ENCODE data around the gene APRT. TPM values are rescaled to one million over a fixed set of nuclear protein-coding genes. Genes with fewer than 3 reads are reported as not detected.

Gene APRT
- total RNA-seq, 4 donors from 2014 or later: 60.6 to 141 (median 98.6) TPM

- Histone ChIP-seq H3K27me3 (no peaks in the 10 kb centered on the region), H3K36me3 (peaks cover 0 to 28% (median 24%) of the 10 kb centered on the region in 4 donors), H3K9me3 (no peaks in the 10 kb centered on the region), H3K27ac (replicated peaks in 1 of 4) (peak overlapping the region; percentile 86 to 97 (median 92)), H3K4me1 (peaks cover 26 to 45% (median 40%) of the 10 kb centered on the region in 4 donors), H3K4me3 (peak overlapping the region; percentile 77 to 90 (median 81))
- DNase-seq (ENCODE audit: extremely low spot score): no peak
- intact Hi-C loops (cut with DNase I): loop anchor here (10.0 kb wide), 1 partner anchor 364 kb away; the partner anchor contains the start of gene CDH15
- 16% methylated on average over 5 of the region's 12 CpGs for WGBS
- TF ChIP-seq POLR2AphosphoS5 (IDR thresholded peaks at IDR 0.05): no peak
- TF ChIP-seq POLR2A (IDR thresholded peaks at IDR 0.05; ENCODE audit: low read depth): no peak
- TF ChIP-seq EP300 (IDR thresholded peaks at IDR 0.05): no peak
- TF ChIP-seq, protein P1, sequence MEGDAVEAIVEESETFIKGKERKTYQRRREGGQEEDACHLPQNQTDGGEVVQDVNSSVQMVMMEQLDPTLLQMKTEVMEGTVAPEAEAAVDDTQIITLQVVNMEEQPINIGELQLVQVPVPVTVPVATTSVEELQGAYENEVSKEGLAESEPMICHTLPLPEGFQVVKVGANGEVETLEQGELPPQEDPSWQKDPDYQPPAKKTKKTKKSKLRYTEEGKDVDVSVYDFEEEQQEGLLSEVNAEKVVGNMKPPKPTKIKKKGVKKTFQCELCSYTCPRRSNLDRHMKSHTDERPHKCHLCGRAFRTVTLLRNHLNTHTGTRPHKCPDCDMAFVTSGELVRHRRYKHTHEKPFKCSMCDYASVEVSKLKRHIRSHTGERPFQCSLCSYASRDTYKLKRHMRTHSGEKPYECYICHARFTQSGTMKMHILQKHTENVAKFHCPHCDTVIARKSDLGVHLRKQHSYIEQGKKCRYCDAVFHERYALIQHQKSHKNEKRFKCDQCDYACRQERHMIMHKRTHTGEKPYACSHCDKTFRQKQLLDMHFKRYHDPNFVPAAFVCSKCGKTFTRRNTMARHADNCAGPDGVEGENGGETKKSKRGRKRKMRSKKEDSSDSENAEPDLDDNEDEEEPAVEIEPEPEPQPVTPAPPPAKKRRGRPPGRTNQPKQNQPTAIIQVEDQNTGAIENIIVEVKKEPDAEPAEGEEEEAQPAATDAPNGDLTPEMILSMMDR (IDR thresholded peaks at IDR 0.05): no peak
Measured at GRCh38 chr16:88810166-88810911, 1.4 kb downstream of the APRT start.

- no peak for TF ChIP-seq EP300 (IDR thresholded peaks at IDR 0.05)
- no peak for TF ChIP-seq POLR2A (IDR thresholded peaks at IDR 0.05; ENCODE audit: low read depth)
- TF ChIP-seq POLR2AphosphoS5 (IDR thresholded peaks at IDR 0.05): no peak
- TF ChIP-seq, protein P1 (IDR thresholded peaks at IDR 0.05): no peak
- Histone ChIP-seq H3K4me3 (peak overlapping the region in 2 of 4 donors; percentile 77 to 81), H3K9me3 (no peaks in the 10 kb centered on the region), H3K27ac (replicated peaks in 1 of 4) (peak overlapping the region in 2 of 4 donors; percentile 86 to 97), H3K27me3 (peaks cover 0 to 3% (median 0%) of the 10 kb centered on the region in 4 donors), H3K4me1 (peaks cover 26 to 51% (median 42%) of the 10 kb centered on the region in 4 donors), H3K36me3 (peaks cover 0 to 28% (median 24%) of the 10 kb centered on the region in 4 donors)
- 100% methylated on average over 4 of the region's 10 CpGs for WGBS
- no peak for DNase-seq (ENCODE audit: extremely low spot score)
- intact Hi-C loops (cut with DNase I): loop anchor here (10.0 kb wide), 1 partner anchor 365 kb away; the partner anchor contains the start of gene CDH15
Measured at GRCh38 chr16:88809676-88810165, 2.0 kb downstream of the APRT start.

GRCh38 chr16:88809068-88809675, 2.6 kb downstream of the APRT start:
- Histone ChIP-seq H3K4me1 (peaks cover 31 to 56% (median 47%) of the 10 kb centered on the region in 4 donors), H3K4me3 (no peak overlapping the region), H3K9me3 (no peaks in the 10 kb centered on the region), H3K36me3 (peaks cover 0 to 28% (median 24%) of the 10 kb centered on the region in 4 donors), H3K27ac (replicated peaks in 1 of 4) (no peak overlapping the region), H3K27me3 (peaks cover 0 to 8% (median 0%) of the 10 kb centered on the region in 4 donors)
- DNase-seq (ENCODE audit: extremely low spot score): no peak
- intact Hi-C loops (cut with DNase I): no loop called here
- 81% methylated on average over 3 of the region's 10 CpGs for WGBS
- TF ChIP-seq EP300 (IDR thresholded peaks at IDR 0.05): no peak
- TF ChIP-seq, protein P1 (IDR thresholded peaks at IDR 0.05): no peak
- TF ChIP-seq POLR2A (IDR thresholded peaks at IDR 0.05; ENCODE audit: low read depth): no peak
- no peak for TF ChIP-seq POLR2AphosphoS5 (IDR thresholded peaks at IDR 0.05)

DNA sequence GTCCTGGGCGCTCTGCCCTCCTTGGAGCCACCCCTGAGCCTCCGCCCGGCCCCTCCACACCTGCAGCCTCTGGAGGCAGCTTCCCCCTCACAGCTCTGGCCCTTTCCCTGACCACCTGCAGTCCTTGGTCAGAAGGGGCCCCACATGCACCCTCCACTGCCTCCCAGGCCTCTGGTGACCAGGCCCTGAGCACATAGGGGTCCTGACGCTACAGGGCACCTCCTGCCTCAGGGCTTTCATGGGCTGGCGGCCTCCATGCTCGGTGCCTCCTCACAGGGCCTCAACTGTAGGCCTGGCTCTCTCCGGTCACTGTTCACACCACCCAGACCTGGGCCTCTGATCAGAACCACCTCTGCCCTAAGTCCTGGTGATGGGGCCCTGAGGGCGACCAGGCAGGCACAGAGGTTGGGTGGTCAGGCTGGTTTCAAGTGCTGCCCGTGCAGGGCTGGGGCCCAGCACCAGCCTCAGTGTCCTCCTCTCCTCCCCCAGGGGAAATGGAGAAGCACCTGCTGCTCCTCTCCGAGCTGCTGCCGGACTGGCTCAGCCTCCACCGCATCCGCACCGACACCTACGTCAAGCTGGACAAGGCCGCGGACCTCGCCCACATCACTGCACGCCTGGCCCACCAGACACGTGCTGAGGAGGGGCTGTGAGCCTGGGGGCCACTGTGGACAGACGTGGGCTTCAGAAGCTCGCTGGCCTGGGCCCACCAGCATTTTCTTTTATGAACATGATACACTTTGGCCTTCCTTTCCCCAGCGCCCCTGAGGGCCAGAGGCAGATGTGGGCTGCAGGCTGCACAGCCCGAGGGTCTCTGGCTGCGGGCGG, 3.9 kb downstream of the APRT start:
- intact Hi-C loops (cut with DNase I): no loop called here
- 95% methylated on average over 15 of the region's 26 CpGs for WGBS
- peaks cover 32 to 55% (median 49%) of the 10 kb centered on the region in 4 donors for H3K4me1 ChIP-seq

More for the DNA sequence above, 3.9 kb downstream of the APRT start:
- no peak for TF ChIP-seq POLR2A (IDR thresholded peaks at IDR 0.05; ENCODE audit: low read depth)
- TF ChIP-seq, protein P1 (IDR thresholded peaks at IDR 0.05): no peak
- TF ChIP-seq POLR2AphosphoS5 (IDR thresholded peaks at IDR 0.05): no peak
- Histone ChIP-seq H3K27me3 (peaks cover 0 to 13% (median 0%) of the 10 kb centered on the region in 4 donors), H3K4me3 (no peak overlapping the region), H3K36me3 (peaks cover 0 to 28% (median 24%) of the 10 kb centered on the region in 4 donors), H3K27ac (replicated peaks in 1 of 4) (no peak overlapping the region), H3K9me3 (no peaks in the 10 kb centered on the region)
- DNase-seq (ENCODE audit: extremely low spot score): no peak

Data from esophagus muscularis mucosa (tissue), 4 donors.